ENCODE data around the gene TRABD2B.

DNA sequence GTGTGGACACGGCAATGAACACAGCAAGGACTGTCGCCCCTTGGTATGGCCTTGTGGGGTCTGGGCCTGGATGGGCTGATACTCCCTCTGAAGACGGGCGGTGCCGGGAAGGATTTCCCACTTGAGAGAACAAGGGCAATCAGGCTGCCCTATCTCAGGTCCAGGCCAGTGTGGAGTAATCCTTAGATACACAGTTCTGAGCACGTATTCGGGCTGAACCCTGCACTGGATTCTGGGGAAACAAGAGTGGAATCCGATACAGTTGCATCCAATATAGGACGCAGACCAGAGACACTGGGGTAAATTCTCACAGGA is 177.7 kb downstream of the TRABD2B start:
- TF ChIP-seq, protein P1, sequence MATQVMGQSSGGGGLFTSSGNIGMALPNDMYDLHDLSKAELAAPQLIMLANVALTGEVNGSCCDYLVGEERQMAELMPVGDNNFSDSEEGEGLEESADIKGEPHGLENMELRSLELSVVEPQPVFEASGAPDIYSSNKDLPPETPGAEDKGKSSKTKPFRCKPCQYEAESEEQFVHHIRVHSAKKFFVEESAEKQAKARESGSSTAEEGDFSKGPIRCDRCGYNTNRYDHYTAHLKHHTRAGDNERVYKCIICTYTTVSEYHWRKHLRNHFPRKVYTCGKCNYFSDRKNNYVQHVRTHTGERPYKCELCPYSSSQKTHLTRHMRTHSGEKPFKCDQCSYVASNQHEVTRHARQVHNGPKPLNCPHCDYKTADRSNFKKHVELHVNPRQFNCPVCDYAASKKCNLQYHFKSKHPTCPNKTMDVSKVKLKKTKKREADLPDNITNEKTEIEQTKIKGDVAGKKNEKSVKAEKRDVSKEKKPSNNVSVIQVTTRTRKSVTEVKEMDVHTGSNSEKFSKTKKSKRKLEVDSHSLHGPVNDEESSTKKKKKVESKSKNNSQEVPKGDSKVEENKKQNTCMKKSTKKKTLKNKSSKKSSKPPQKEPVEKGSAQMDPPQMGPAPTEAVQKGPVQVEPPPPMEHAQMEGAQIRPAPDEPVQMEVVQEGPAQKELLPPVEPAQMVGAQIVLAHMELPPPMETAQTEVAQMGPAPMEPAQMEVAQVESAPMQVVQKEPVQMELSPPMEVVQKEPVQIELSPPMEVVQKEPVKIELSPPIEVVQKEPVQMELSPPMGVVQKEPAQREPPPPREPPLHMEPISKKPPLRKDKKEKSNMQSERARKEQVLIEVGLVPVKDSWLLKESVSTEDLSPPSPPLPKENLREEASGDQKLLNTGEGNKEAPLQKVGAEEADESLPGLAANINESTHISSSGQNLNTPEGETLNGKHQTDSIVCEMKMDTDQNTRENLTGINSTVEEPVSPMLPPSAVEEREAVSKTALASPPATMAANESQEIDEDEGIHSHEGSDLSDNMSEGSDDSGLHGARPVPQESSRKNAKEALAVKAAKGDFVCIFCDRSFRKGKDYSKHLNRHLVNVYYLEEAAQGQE (IDR thresholded peaks at IDR 0.05; ENCODE audit: insufficient read depth in 1 of 2, low read depth in 2 of 2, low read length in 2 of 2): no peak
- TF ChIP-seq SIN3A (IDR thresholded peaks at IDR 0.05; ENCODE audit: borderline replicate concordance, insufficient read depth, low read length) (no peak), POLR2AphosphoS5 (IDR thresholded peaks at IDR 0.05; ENCODE audit: low read depth, low read length) (no peak)

Measured in PFSK-1 (cell line).